Myocyte (in vitro differentiated cells): Measurements from ENCODE around the gene ATP1A3. TPM values are rescaled to one million over a fixed set of nuclear protein-coding genes. Genes with fewer than 3 reads are reported as not detected.

Source experiments
- DNase-seq: peaks from one replicate; pipeline ENCODE4 v3.0.0-alpha.2; 2012; ENCODE audit warnings: low read depth
- total RNA-seq: library from RNA; depleted of rRNA; stranded (reverse); fragments of >200 nt; gene quantifications from 2 replicates; pipeline ENCODE4 v1.2.3, GENCODE V29; 2014

ATP1A3 gene
- total RNA-seq, 1 donor from 2014 or later, result 0.56 TPM

GRCh38 chr19:41918095-41918494, 75.9 kb downstream of the ATP1A3 start:
- DNase-seq, result no peak

DNA sequence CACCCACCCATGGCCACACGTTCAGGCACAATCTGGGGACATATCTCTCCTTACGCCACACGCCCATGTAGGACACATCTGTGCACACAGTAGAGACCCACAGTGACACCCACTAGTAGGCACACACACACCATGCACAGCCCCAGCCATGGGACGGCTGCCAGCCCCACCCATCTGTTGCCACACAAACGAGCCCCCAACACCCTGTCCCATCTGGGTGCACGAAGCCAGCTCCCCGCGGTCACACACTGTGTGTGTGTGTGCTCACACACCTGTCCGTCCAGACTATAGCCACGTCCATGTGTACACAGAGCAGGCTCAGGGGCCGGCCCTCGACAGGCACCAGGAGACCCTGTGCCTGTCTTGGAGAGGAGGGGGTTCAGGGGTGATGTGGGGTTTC, 76.4 kb downstream of the ATP1A3 start:
- DNase-seq, result no peak

Other genes with a start within 250 kb of the ATP1A3 start
- not detected in 2 replicates for gene CEACAM6, start 238.7 kb downstream of the ATP1A3 start, total RNA-seq
- gene CEACAM3, start 197.6 kb downstream of the ATP1A3 start, total RNA-seq, result not detected in 2 replicates
- not detected in 2 replicates for gene LYPD4, start 149.5 kb downstream of the ATP1A3 start, total RNA-seq
- gene DMRTC2, start 149.2 kb downstream of the ATP1A3 start, total RNA-seq, result not detected in 2 replicates
- gene RPS19, start 134.0 kb downstream of the ATP1A3 start, total RNA-seq, result 323 and 368 TPM in 2 replicates
- 1.2 and 2.0 TPM in 2 replicates for gene CD79A, start 117.0 kb downstream of the ATP1A3 start, total RNA-seq
- gene ARHGEF1, start 111.0 kb downstream of the ATP1A3 start, total RNA-seq, result 24.2 and 25.5 TPM in 2 replicates
- not detected in 2 replicates for gene ERFL, start 65.8 kb downstream of the ATP1A3 start, total RNA-seq
- gene RABAC1, start 34.9 kb downstream of the ATP1A3 start, total RNA-seq, result 116 and 117 TPM in 2 replicates
- gene GRIK5, start 76.0 kb upstream of the ATP1A3 start, total RNA-seq, result 0.13 TPM in 1 of 2 replicates, not detected in the other
- gene ZNF574, start 81.9 kb upstream of the ATP1A3 start, total RNA-seq, result 18.6 and 20.1 TPM in 2 replicates
- 0.03 TPM in 1 of 2 replicates, not detected in the other for gene POU2F2, start 138.2 kb upstream of the ATP1A3 start, total RNA-seq
- gene DEDD2, start 223.4 kb upstream of the ATP1A3 start, total RNA-seq, result 26.3 and 34.5 TPM in 2 replicates
- gene ZNF526, start 226.1 kb upstream of the ATP1A3 start, total RNA-seq, result 6.6 and 7.1 TPM in 2 replicates
- gene GSK3A, start 248.4 kb upstream of the ATP1A3 start, total RNA-seq, result 30.5 and 35.0 TPM in 2 replicates